Natural killer cell treated with Interleukin-12 subunit alpha and Interleukin-12 subunit beta and Interleukin-15 and Interleukin-18, amount 100 ng/mL, for 72 hours (primary cell): ENCODE results near the gene C18orf32. TPM values are rescaled to one million over a fixed set of nuclear protein-coding genes. Genes with fewer than 3 reads are reported as not detected.
"Not testable (repeated sequence)": the region's sequence is repeated elsewhere in the genome, so short reads cannot be mapped to it uniquely, and the experiment has no call there.

ENCODE experiments used
- ATAC-seq, 2 donors: fragments of 150-1000 bp; cut with Tn5 transposase in 1 of 2; sonication (Bioruptor Pico), chemical (Tn5 transposase) in 1 of 2; 2 replicates each; pipeline ENCODE4 v1.10.0; 2021
- DNase-seq: peaks from one replicate; pipeline ENCODE4 v3.0.0; 2022; ENCODE audit warnings: low spot score
- H3K27ac Mint-ChIP-seq, 2 donors: 1 replicate in 1 of 2; 2 replicates in 1 of 2; pipeline ENCODE4 v1.8.0; 2022; ENCODE audit warnings: mixed read lengths in 2 of 2, mild to moderate bottlenecking in 1 of 2, moderate library complexity in 1 of 2
- H3K27me3 Mint-ChIP-seq, 2 donors: 1 replicate in 1 of 2; 2 replicates in 1 of 2; pipeline ENCODE4 v1.8.0; 2022; ENCODE audit warnings: mixed read lengths in 2 of 2
- H3K36me3 Mint-ChIP-seq: one replicate; pipeline ENCODE4 v1.8.0; 2022; ENCODE audit warnings: mixed read lengths
- H3K4me1 Mint-ChIP-seq, 2 donors: 1 replicate in 1 of 2; 2 replicates in 1 of 2; pipeline ENCODE4 v1.8.0; 2022; ENCODE audit warnings: low read depth in 2 of 2, mixed read lengths in 2 of 2, mild to moderate bottlenecking in 1 of 2
- H3K4me3 Mint-ChIP-seq: one replicate; pipeline ENCODE4 v1.8.0; 2022; ENCODE audit warnings: mixed read lengths
- H3K9me3 Mint-ChIP-seq: 2 replicates; pipeline ENCODE4 v1.8.0; 2022; ENCODE audit warnings: mixed read lengths
- total RNA-seq, 2 donors: library from RNA; stranded (reverse); gene quantifications; one replicate each; pipeline ENCODE4 v1.2.3, GENCODE V29; 2022

Gene C18orf32
- 10 to 100 TPM; 14.4 to 40.8 TPM for total RNA-seq

- DNase-seq, result peak; percentile 97
- no peaks in the 10 kb centered on the region for H3K27me3 Mint-ChIP-seq
- peak; percentile 97 to 98 for ATAC-seq
- H3K4me1 Mint-ChIP-seq, result peaks cover 46 to 54% of the 10 kb centered on the region in 2 donors
- peak within 1 kb of the TSS; percentile 91 to 94 for H3K27ac Mint-ChIP-seq
- H3K9me3 Mint-ChIP-seq, result no peaks in the 10 kb centered on the region
- peaks cover 46% of the 10 kb centered on the region for H3K36me3 Mint-ChIP-seq
- H3K4me3 Mint-ChIP-seq, result peak within 1 kb of the TSS; percentile 87
These were observed at the start of gene C18orf32 for GRCh38 chr18:49486953-49487710. Gene C18orf32 (minus strand): TSS chr18:49487234. CDS start chr18:49483748, 3,486 bp downstream.

DNA sequence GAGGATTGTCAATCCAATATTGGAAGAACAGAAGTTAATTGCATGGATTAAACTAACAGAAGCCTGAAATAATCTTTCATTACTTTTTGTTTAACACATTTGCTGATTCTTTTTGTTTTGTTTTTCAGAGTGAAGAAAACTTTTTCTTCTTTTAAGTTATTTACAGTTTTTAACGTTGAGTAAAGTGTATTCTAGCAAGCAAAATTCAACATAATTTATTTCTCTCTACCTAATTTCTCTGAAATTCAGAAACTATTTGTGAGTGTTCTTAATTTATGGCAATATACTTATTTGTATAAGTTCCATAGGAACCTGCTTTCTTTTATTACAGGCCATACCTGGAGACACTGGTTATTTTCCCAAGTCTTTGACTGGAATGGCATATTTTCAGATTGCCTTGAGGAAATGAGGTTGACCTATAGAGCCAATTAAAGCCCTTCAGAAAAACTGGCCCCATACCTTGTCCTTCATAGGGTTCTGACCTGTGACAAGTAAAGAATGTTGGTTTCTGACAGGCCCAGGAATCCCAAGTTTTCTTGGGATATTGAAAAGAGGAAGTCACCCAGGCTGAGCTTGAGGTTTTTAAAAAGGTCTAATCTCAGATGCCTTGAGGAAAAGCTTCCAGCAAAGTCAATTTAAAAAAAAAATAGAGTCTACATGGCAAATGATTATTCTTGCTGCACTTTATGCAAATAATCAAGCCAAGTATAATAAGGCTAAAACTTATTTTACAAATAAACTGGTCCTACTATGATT, 48.0 kb upstream of the C18orf32 start:
- no peak overlapping the region for H3K27ac Mint-ChIP-seq
- no peak overlapping the region for H3K4me3 Mint-ChIP-seq
- H3K27me3 Mint-ChIP-seq, result peaks cover 0 to 11% of the 10 kb centered on the region in 2 donors

DNA sequence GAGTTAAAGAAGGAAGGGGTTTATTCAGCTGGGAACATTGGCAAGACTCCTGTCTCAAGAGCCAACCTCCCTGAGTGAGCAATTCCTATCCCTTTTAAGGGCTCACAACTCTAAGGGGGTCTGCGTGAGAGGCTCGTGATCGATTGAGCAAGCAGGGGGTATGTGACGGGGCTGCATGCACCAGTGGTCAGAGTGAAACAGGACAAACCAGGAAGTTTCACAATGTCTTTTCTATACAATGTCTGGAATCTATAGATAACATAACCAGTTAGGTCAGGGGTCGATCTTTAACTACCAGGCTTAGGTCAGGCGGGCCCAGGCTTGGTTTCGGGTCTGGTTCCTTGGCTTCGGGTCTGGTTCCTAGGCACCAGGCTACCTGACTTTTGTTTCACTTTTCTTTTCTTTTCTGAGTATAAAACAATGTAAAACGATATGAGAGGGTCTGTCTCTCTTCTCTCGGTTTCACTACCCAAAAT, 44.7 kb upstream of the C18orf32 start:
- Mint-ChIP-seq H3K36me3 (no peaks in the 10 kb centered on the region), H3K9me3 (no peaks in the 10 kb centered on the region)
- no peak for ATAC-seq

More for the DNA sequence above, 48.0 kb upstream of the C18orf32 start:
- no peaks in the 10 kb centered on the region for H3K9me3 Mint-ChIP-seq
- H3K4me1 Mint-ChIP-seq, result no peaks in the 10 kb centered on the region
- ATAC-seq (no peak), DNase-seq (no peak)
- H3K36me3 Mint-ChIP-seq, result no peaks in the 10 kb centered on the region

DNA sequence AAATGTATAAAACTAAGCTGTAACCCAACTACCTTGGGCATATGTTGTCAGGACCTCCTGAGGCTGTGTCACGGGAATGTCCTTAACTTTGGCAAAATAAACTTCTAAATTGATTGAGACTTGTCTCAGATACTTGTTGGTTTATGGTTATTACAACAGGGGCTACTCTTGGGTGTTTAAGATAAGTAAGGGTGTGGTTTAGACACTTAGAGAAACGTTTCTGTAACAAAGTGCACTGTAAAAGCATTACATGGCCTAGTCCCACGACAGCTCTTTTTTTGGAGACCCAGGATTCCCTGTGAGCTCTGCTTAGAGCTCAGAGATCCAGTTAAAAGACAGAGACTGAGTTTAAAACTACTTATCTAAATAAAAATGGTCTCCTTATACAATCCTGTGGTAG, 42.6 kb upstream of the C18orf32 start:
- H3K27ac Mint-ChIP-seq, result no peak overlapping the region
- DNase-seq (no peak), ATAC-seq (no peak)
- no peaks in the 10 kb centered on the region for H3K36me3 Mint-ChIP-seq
- H3K4me1 Mint-ChIP-seq, result no peaks in the 10 kb centered on the region
- no peaks in the 10 kb centered on the region for H3K9me3 Mint-ChIP-seq
- peaks cover 0 to 11% of the 10 kb centered on the region in 2 donors for H3K27me3 Mint-ChIP-seq
- H3K4me3 Mint-ChIP-seq, result no peak overlapping the region

More for the DNA sequence above, 44.7 kb upstream of the C18orf32 start:
- no peak overlapping the region for H3K27ac Mint-ChIP-seq
- no peaks in the 10 kb centered on the region for H3K4me1 Mint-ChIP-seq
- peaks cover 0 to 17% of the 10 kb centered on the region in 2 donors for H3K27me3 Mint-ChIP-seq
- H3K4me3 Mint-ChIP-seq, result no peak overlapping the region
- no peak for DNase-seq

- Mint-ChIP-seq H3K4me3 (no peak overlapping the region), H3K4me1 (no peaks in the 10 kb centered on the region), H3K27me3 (peaks cover 0 to 18% of the 10 kb centered on the region in 2 donors), H3K9me3 (no peaks in the 10 kb centered on the region), H3K36me3 (no peaks in the 10 kb centered on the region), H3K27ac (no peak overlapping the region)
- DNase-seq, result no peak
- no peak for ATAC-seq
These were observed 40.7 kb upstream of the C18orf32 start for GRCh38 chr18:49527631-49528327.

GRCh38 chr18:49525981-49526380, 38.9 kb upstream of the C18orf32 start:
- ATAC-seq (no peak), DNase-seq (no peak)
- Mint-ChIP-seq H3K27me3 (peaks cover 2 to 18% of the 10 kb centered on the region in 2 donors), H3K4me3 (no peak overlapping the region), H3K4me1 (no peaks in the 10 kb centered on the region), H3K9me3 (no peaks in the 10 kb centered on the region), H3K36me3 (no peaks in the 10 kb centered on the region), H3K27ac (no peak overlapping the region)

- no peaks in the 10 kb centered on the region for H3K36me3 Mint-ChIP-seq
- ATAC-seq, result no peak
These were observed 37.9 kb upstream of the C18orf32 start for GRCh38 chr18:49524951-49525350.

GRCh38 chr18:49524349-49524748, 37.3 kb upstream of the C18orf32 start:
- DNase-seq, result no peak
- Mint-ChIP-seq H3K9me3 (no peaks in the 10 kb centered on the region), H3K4me1 (no peaks in the 10 kb centered on the region), H3K36me3 (no peaks in the 10 kb centered on the region), H3K27me3 (peaks cover 7 to 15% of the 10 kb centered on the region in 2 donors), H3K4me3 (no peak overlapping the region), H3K27ac (no peak overlapping the region)
- ATAC-seq, result peak in 1 of 2 donors; percentile 31

More at GRCh38 chr18:49524951-49525350, 37.9 kb upstream of the C18orf32 start:
- Mint-ChIP-seq H3K27ac (no peak overlapping the region), H3K4me3 (no peak overlapping the region), H3K9me3 (no peaks in the 10 kb centered on the region), H3K27me3 (peaks cover 7 to 17% of the 10 kb centered on the region in 2 donors), H3K4me1 (no peaks in the 10 kb centered on the region)
- no peak for DNase-seq

- not testable (repeated sequence) for ATAC-seq, DNase-seq, H3K4me3 Mint-ChIP-seq, H3K27ac Mint-ChIP-seq, H3K4me1 Mint-ChIP-seq, H3K36me3 Mint-ChIP-seq, H3K9me3 Mint-ChIP-seq
- peaks cover 7 to 14% of the 10 kb centered on the region in 2 donors for H3K27me3 Mint-ChIP-seq
These were observed 36.6 kb upstream of the C18orf32 start for GRCh38 chr18:49523580-49524093.

DNA sequence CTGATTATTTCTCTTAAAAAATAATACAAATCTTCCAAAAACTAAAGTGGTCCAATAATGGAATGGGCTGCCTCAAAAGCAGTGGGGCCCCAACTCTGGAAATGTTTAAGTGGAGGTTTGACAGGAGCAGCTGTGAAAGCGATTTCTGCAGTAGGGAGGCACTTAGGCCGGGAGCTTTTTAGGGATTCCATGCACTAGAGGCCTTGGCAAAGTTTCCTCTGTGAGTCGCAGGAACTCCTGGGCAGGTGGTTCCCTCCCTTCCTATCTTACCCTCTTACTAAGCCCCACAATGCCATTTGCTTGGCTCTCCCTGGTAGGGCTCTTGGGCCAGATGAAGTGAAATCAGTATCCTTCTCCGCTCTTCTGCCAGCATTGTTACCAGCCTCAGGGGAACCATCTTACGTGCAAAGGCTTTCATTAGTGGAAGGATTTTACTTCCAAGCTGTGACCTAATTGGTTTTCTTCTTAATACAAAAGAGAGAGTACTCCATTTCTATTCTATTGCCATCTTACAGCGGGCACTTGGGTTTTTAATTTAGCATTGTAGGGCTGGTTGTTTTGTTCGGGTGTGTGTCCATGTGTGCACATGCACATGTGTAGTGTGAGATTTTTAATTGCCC, 34.3 kb upstream of the C18orf32 start:
- H3K9me3 Mint-ChIP-seq, result no peaks in the 10 kb centered on the region
- ATAC-seq (no peak), DNase-seq (no peak)
- H3K4me3 Mint-ChIP-seq, result no peak overlapping the region
- H3K4me1 Mint-ChIP-seq, result no peaks in the 10 kb centered on the region
- H3K27ac Mint-ChIP-seq, result no peak overlapping the region
- peaks cover 7 to 12% of the 10 kb centered on the region in 2 donors for H3K27me3 Mint-ChIP-seq
- H3K36me3 Mint-ChIP-seq, result no peaks in the 10 kb centered on the region

DNA sequence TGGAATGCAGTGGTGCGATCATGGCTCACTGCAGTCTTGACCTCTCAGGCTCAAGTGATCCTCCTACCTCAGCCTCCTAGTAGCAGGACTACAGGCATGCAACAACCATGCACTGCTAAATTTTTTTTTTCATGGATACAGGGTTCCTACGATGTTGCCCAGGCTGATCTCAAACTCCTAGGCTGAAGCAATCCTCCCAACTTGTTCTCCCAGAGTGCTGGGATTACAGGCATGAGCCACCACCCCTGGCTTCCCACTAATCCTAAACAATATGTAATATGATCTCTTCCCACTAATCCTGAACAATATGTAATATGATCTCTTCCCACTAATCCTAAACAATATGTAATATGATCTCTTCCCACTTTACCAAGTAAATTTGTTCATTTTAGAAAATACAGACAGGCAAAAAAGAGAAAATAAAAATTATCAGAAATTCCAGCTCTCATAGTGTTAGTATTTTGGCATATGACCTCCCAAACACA, 33.7 kb upstream of the C18orf32 start:
- Mint-ChIP-seq H3K27me3 (peaks cover 7 to 12% of the 10 kb centered on the region in 2 donors), H3K4me1 (no peaks in the 10 kb centered on the region), H3K9me3 (no peaks in the 10 kb centered on the region), H3K36me3 (no peaks in the 10 kb centered on the region), H3K27ac (no peak overlapping the region), H3K4me3 (no peak overlapping the region)
- ATAC-seq (no peak), DNase-seq (no peak)

DNA sequence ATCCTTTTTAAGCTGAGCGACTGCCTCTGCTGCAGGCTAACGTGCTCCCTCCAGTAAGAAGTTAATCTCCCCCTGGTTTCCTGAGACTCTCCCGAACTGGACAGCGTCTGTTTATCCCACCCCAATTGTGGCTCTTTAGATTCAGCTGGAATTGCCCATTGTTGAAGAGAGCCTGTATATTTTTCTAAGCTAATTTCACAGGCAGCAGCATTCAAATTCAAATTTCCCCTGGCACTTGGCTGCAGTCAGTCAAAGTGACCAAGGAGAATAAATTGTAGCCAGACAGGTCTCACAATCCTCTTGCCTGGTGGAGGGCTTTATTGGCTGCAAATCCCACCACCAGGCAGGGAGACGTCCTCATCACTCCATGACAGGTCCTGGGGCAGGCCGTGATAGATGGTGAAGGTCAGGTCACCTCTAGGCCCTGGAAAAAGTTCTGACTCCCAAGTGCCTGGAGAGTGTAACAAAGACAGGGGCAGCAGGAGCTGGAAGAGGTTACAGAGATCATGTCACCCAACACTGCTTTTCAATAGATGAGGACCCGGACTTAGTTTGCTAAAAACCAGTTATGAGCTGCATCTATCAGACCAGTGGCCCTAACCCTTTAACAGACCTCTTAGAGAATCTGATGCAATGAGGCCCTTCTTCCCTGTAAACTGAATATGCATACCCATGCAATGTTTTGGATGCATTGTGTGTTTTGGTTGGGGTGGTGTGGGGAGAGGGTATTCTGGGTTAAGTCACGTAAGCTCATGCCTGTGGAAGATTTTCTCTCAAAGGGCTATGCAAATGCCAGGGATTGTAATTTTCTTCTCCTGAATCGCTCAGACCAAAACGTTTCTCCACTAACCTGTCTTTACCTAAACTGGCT, 32.3 kb upstream of the C18orf32 start:
- H3K36me3 Mint-ChIP-seq, result no peaks in the 10 kb centered on the region
- H3K27me3 Mint-ChIP-seq, result peaks cover 7 to 10% of the 10 kb centered on the region in 2 donors
- ATAC-seq, result no peak
- H3K27ac Mint-ChIP-seq, result no peak overlapping the region
- H3K4me1 Mint-ChIP-seq, result no peaks in the 10 kb centered on the region
- H3K9me3 Mint-ChIP-seq, result no peaks in the 10 kb centered on the region
- no peak overlapping the region for H3K4me3 Mint-ChIP-seq
- DNase-seq, result no peak
